ENCODE data around the gene BRMS1. TPM values are rescaled to one million over a fixed set of nuclear protein-coding genes. Genes with fewer than 3 reads are reported as not detected.
A peak's percentile ranks its signal among the peaks of the same experiment; 100 is the strongest.

BRMS1 gene
- total and polyA plus RNA-seq, 2 experiments from 2014 or later = 46.2 to 65.9 TPM

DNA sequence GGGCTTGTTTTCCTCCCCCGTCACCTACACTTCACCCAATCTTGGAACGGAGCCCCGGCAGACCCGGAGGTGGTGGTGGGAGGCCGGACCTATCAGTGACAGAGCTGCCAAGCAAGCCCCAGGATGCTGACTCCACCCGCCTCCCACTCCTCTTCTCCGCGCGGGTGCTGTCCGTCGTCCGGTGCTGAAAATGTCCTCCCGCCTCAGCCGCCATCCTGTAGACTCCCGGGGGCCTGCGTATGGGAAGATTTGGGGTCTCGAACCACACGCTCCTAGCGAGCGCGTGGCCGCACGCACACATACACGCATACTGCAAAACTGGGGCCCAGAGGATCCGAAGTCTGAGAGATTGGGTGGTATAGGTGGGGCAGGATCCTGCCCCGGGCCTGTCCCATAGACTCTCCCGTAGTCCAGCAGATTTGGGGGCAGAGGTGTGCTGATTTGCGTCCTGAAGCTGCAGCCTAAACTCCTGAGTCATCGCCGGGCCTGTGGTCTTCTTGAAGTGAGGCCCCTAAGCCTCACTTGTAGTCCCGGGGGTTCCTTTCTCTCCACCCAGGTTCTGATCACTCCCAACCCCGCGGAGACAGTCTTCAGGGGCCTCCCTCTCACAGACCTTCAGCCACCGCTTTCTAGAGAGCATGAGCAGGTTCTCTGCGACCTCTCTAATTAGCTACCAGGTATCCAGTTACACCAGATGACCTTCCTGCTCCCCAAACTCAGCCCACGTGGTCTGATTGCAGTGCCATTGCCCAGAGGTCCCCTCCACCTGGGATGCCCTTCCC lies 55.2 kb downstream of the BRMS1 start:
- 12 to 14% methylated on average over 33 to 35 of the region's 36 CpGs for WGBS, 2 experiments (ENCODE audit: low coverage in 1 of 2, low lambda C conversion rate in 2 of 2, missing lambda C conversion rate in 2 of 2)
- Histone ChIP-seq H3K36me3 (ENCODE audit: low read depth) (no peaks in the 10 kb centered on the region), H3F3A (ENCODE audit: insufficient read depth) (0 out of 2 replicates have a peak, but pooled peaks cover 10% of the 10 kb centered on the region), H2AFZ (peak overlapping the region; percentile 62), H4K20me1 (ENCODE audit: insufficient read depth) (no peaks in the 10 kb centered on the region), H3K79me2 (ENCODE audit: insufficient read depth) (peaks cover 39% of the 10 kb centered on the region), H3K4me3 (peak overlapping the region; percentile 95), H3K27ac (peak overlapping the region; percentile 99), H3K4me1 (ENCODE audit: insufficient read depth) (peaks cover 14% of the 10 kb centered on the region; the same call in 1 of the 2 replicates), H3K9me3 (ENCODE audit: low read depth) (no peaks in the 10 kb centered on the region), H3K27me3 (replicated peaks; ENCODE audit: insufficient read depth) (peaks cover 11% of the 10 kb centered on the region), H3K9me2 (ENCODE audit: insufficient read depth) (no peaks in the 10 kb centered on the region), H3K4me2 (ENCODE audit: unreplicated experiment) (peak overlapping the region; percentile 91), H3K9ac (peak overlapping the region; percentile 97)
- DNase-seq = peak; percentile 86
- in situ Hi-C loops (cut with MboI) = no loop called here
- TF ChIP-seq EZH2 (IDR thresholded peaks at IDR 0.05; ENCODE audit: insufficient read depth, poor library complexity, severe bottlenecking) = no peak
- TF ChIP-seq EZH2phosphoT487 (IDR thresholded peaks at IDR 0.05; ENCODE audit: insufficient read depth, low read depth) = no peak

DNA sequence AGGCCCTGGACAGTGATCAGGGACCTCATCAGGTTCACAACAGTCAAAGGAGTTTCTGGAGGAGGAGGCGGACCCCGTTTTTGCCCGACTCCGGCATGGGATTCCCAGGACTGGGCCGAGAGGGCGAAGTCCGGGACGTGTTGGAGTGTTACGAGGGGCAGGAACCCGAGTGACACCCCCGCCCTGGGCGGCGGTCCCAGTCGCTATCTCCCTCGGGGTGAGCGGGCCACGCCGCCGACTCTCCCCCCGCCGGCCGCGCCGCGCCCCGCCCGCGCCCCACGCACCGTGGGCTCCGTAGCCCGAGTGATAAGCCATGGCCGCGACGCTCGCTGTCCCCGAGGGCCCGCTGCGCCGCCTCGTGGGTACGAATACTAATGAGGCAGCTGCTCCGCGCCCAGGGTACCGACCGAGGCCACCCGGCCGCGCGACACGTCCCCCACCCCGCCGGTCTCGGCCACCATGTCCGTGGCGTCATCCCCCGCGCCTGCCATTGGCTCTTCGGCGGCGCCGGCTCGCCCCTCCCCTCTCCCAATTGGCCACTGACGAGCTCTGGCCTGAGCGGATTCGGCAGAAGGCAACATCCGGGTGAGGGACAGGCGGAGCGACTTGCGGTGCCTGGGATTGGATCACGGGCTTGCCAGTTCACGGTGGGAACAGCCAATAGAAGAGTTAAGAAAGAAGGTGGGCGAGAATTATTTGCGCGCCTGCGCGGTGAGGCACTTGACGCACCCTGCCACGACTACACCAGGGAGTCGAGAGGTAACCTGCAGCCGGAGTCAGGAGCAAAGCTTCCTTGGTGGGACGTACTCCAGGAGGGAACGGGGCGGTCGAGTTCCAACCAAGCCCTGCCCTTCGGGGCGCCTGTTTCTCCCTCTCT lies 56.0 kb downstream of the BRMS1 start, which contains the start of gene YIF1A:
YIF1A (minus strand) TSS at position 473 of the 877 bp plus-strand sequence; CDS start at position 315, 158 bp downstream.
- H4K20me1 ChIP-seq (ENCODE audit: insufficient read depth) = no peaks in the 10 kb centered on the region
- H3K4me3 ChIP-seq = peak within 1 kb of the TSS; percentile 95
- DNase-seq = peak; percentile 99
- H3K27me3 ChIP-seq (replicated peaks; ENCODE audit: insufficient read depth) = peaks cover 11% of the 10 kb centered on the region
- TF ChIP-seq EZH2 (IDR thresholded peaks at IDR 0.05; ENCODE audit: insufficient read depth, poor library complexity, severe bottlenecking) (no peak), EZH2phosphoT487 (IDR thresholded peaks at IDR 0.05; ENCODE audit: insufficient read depth, low read depth) (no peak)
- H3K36me3 ChIP-seq (ENCODE audit: low read depth) = no peaks in the 10 kb centered on the region
- H3K79me2 ChIP-seq (ENCODE audit: insufficient read depth) = peaks cover 41% of the 10 kb centered on the region
- 1 to 2% methylated on average over 62 to 64 of the region's 87 CpGs for WGBS, 2 experiments (ENCODE audit: low coverage in 1 of 2, low lambda C conversion rate in 2 of 2, missing lambda C conversion rate in 2 of 2)
- in situ Hi-C loops (cut with MboI) = no loop called here
- no peaks in the 10 kb centered on the region for H3K9me3 ChIP-seq (ENCODE audit: low read depth)
- no peaks in the 10 kb centered on the region for H3K9me2 ChIP-seq (ENCODE audit: insufficient read depth)
- peak within 1 kb of the TSS; percentile 97 for H3K9ac ChIP-seq
- H3F3A ChIP-seq (ENCODE audit: insufficient read depth) = 0 out of 2 replicates have a peak, but pooled peaks cover 10% of the 10 kb centered on the region
- peak within 1 kb of the TSS; percentile 97 for H3K4me2 ChIP-seq (ENCODE audit: unreplicated experiment)
- peaks cover 14% of the 10 kb centered on the region; the same call in 1 of the 2 replicates for H3K4me1 ChIP-seq (ENCODE audit: insufficient read depth)
- H3K27ac ChIP-seq = peak within 1 kb of the TSS; percentile 99
- H2AFZ ChIP-seq = peak within 1 kb of the TSS; percentile 62

DNA sequence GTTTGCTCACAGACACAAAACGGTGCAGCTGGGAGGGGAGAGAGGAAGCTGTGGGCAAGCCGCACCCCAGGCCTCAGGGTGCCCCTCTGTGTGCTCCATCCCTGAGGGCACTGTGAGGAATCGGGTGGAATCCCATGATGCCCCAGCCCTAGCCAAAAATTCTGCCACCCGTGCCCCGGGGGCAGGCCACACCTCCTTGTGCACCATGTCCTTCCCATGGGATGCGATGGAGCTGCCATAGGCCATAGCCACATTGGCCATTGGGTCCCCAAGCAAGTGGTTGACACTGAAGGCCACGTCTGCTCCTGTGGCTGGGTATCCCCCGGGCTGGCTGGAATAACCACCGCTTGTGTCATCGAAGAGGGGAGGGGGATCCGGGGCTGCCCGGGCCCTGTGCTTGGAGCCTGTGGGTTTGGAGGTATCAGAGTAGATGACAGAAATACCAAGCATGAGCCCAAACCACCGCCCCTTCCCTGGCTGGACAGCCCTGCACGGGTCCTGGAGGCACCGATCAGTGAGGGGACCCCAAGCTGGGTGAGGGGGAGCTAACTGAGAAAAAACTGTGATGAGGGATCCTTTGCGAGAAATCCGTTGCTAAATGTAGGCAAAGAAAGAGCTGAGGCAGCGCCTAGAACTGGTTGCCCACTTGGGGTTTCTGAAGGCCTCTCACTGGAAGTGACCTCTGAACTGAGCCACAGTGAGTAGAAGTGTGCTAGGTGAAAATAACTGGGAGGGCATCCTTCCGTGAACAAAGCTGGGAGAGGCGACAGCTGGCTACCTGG lies 56.8 kb downstream of the BRMS1 start:
- Histone ChIP-seq H3K27me3 (replicated peaks; ENCODE audit: insufficient read depth) (peaks cover 11% of the 10 kb centered on the region), H3K36me3 (ENCODE audit: low read depth) (no peaks in the 10 kb centered on the region), H3K4me1 (ENCODE audit: insufficient read depth) (peaks cover 14% of the 10 kb centered on the region; the same call in 1 of the 2 replicates), H2AFZ (peak overlapping the region; percentile 48), H3F3A (ENCODE audit: insufficient read depth) (peaks cover 15% of the 10 kb centered on the region; the same call in 1 of the 2 replicates), H3K4me3 (peak overlapping the region; percentile 95), H4K20me1 (ENCODE audit: insufficient read depth) (no peaks in the 10 kb centered on the region), H3K27ac (peak overlapping the region; percentile 99), H3K9ac (peak overlapping the region; percentile 97), H3K79me2 (ENCODE audit: insufficient read depth) (peaks cover 41% of the 10 kb centered on the region), H3K4me2 (ENCODE audit: unreplicated experiment) (peak overlapping the region; percentile 97), H3K9me3 (ENCODE audit: low read depth) (no peaks in the 10 kb centered on the region), H3K9me2 (ENCODE audit: insufficient read depth) (no peaks in the 10 kb centered on the region)
- 20 to 21% methylated on average over 20 of the region's 20 CpGs for WGBS, 2 experiments (ENCODE audit: low coverage in 1 of 2, low lambda C conversion rate in 2 of 2, missing lambda C conversion rate in 2 of 2)
- no peak for TF ChIP-seq EZH2phosphoT487 (IDR thresholded peaks at IDR 0.05; ENCODE audit: insufficient read depth, low read depth)
- no peak for TF ChIP-seq EZH2 (IDR thresholded peaks at IDR 0.05; ENCODE audit: insufficient read depth, poor library complexity, severe bottlenecking)
- in situ Hi-C loops (cut with MboI) = no loop called here
- DNase-seq = peak; percentile 56

Small RNA genes lying within 50 kb of the gene (small RNA-seq; reads per million reads assigned to genes)
- gene RF00017 (ENCODE audit: low read depth, low replicate concordance) (not detected), gene RNU1-84P (ENCODE audit: low read depth, low replicate concordance) (not detected)

Other genes with a start within 250 kb of the BRMS1 start
- gene KLC2, start 87.4 kb downstream of the BRMS1 start, total RNA-seq (2014; rRNA removed; shearing (Covaris generic)) = 21.9 and 25.5 TPM in 2 replicates
- gene KLC2, start 87.4 kb downstream of the BRMS1 start, polyA plus RNA-seq (2016; fragmentation: Nextera tagmentation; extraction: Ambion mirVana) = 17.1 and 19.7 TPM in 2 replicates
- 146 and 151 TPM in 2 replicates for gene RAB1B, start 76.5 kb downstream of the BRMS1 start, total RNA-seq (2014; rRNA removed; shearing (Covaris generic))
- 86.7 and 92.1 TPM in 2 replicates for gene RAB1B, start 76.5 kb downstream of the BRMS1 start, polyA plus RNA-seq (2016; fragmentation: Nextera tagmentation; extraction: Ambion mirVana)
- gene CNIH2, start 66.9 kb downstream of the BRMS1 start, total RNA-seq (2014; rRNA removed; shearing (Covaris generic)) = 1.4 TPM in 1 of 2 replicates, not detected in the other
- 0.39 and 0.50 TPM in 2 replicates for gene CNIH2, start 66.9 kb downstream of the BRMS1 start, polyA plus RNA-seq (2016; fragmentation: Nextera tagmentation; extraction: Ambion mirVana)
- gene YIF1A, start 56.0 kb downstream of the BRMS1 start, total RNA-seq (2014; rRNA removed; shearing (Covaris generic)) = 193 and 222 TPM in 2 replicates
- gene YIF1A, start 56.0 kb downstream of the BRMS1 start, polyA plus RNA-seq (2016; fragmentation: Nextera tagmentation; extraction: Ambion mirVana) = 259 and 284 TPM in 2 replicates
- gene TMEM151A, start 53.2 kb downstream of the BRMS1 start, total RNA-seq (2014; rRNA removed; shearing (Covaris generic)) = 0.54 TPM in 1 of 2 replicates, not detected in the other
- gene TMEM151A, start 53.2 kb downstream of the BRMS1 start, polyA plus RNA-seq (2016; fragmentation: Nextera tagmentation; extraction: Ambion mirVana) = 0.19 and 0.33 TPM in 2 replicates
- 212 and 230 TPM in 2 replicates for gene CD248, start 28.1 kb downstream of the BRMS1 start, total RNA-seq (2014; rRNA removed; shearing (Covaris generic))
- 616 and 629 TPM in 2 replicates for gene CD248, start 28.1 kb downstream of the BRMS1 start, polyA plus RNA-seq (2016; fragmentation: Nextera tagmentation; extraction: Ambion mirVana)
- 37.7 and 44.0 TPM in 2 replicates for gene RIN1, start 8.7 kb downstream of the BRMS1 start, total RNA-seq (2014; rRNA removed; shearing (Covaris generic))
- gene RIN1, start 8.7 kb downstream of the BRMS1 start, polyA plus RNA-seq (2016; fragmentation: Nextera tagmentation; extraction: Ambion mirVana) = 16.8 and 19.1 TPM in 2 replicates
- gene B4GAT1, start 2.5 kb upstream of the BRMS1 start, total RNA-seq (2014; rRNA removed; shearing (Covaris generic)) = 32.0 and 45.3 TPM in 2 replicates
- gene B4GAT1, start 2.5 kb upstream of the BRMS1 start, polyA plus RNA-seq (2016; fragmentation: Nextera tagmentation; extraction: Ambion mirVana) = 23.9 and 26.0 TPM in 2 replicates
- not detected in 2 replicates for gene SLC29A2, start 26.7 kb upstream of the BRMS1 start, total RNA-seq (2014; rRNA removed; shearing (Covaris generic))
- not detected in 2 replicates for gene SLC29A2, start 26.7 kb upstream of the BRMS1 start, polyA plus RNA-seq (2016; fragmentation: Nextera tagmentation; extraction: Ambion mirVana)
- not detected in 2 replicates for gene NPAS4, start 75.9 kb upstream of the BRMS1 start, total RNA-seq (2014; rRNA removed; shearing (Covaris generic))
- not detected in 2 replicates for gene NPAS4, start 75.9 kb upstream of the BRMS1 start, polyA plus RNA-seq (2016; fragmentation: Nextera tagmentation; extraction: Ambion mirVana)
- gene MRPL11, start 93.7 kb upstream of the BRMS1 start, total RNA-seq (2014; rRNA removed; shearing (Covaris generic)) = 36.7 and 53.5 TPM in 2 replicates
- 75.7 and 76.6 TPM in 2 replicates for gene MRPL11, start 93.7 kb upstream of the BRMS1 start, polyA plus RNA-seq (2016; fragmentation: Nextera tagmentation; extraction: Ambion mirVana)
- gene PELI3, start 121.8 kb upstream of the BRMS1 start, total RNA-seq (2014; rRNA removed; shearing (Covaris generic)) = 8.1 and 10.5 TPM in 2 replicates
- gene PELI3, start 121.8 kb upstream of the BRMS1 start, polyA plus RNA-seq (2016; fragmentation: Nextera tagmentation; extraction: Ambion mirVana) = 5.3 and 5.8 TPM in 2 replicates
- 50.8 and 64.1 TPM in 2 replicates for gene DPP3, start 135.3 kb upstream of the BRMS1 start, total RNA-seq (2014; rRNA removed; shearing (Covaris generic))
- gene DPP3, start 135.3 kb upstream of the BRMS1 start, polyA plus RNA-seq (2016; fragmentation: Nextera tagmentation; extraction: Ambion mirVana) = 33.5 and 34.7 TPM in 2 replicates
- 39.1 and 58.8 TPM in 2 replicates for gene BBS1, start 165.5 kb upstream of the BRMS1 start, total RNA-seq (2014; rRNA removed; shearing (Covaris generic))
- gene BBS1, start 165.5 kb upstream of the BRMS1 start, polyA plus RNA-seq (2016; fragmentation: Nextera tagmentation; extraction: Ambion mirVana) = 20.2 and 23.0 TPM in 2 replicates
- gene ZDHHC24, start 200.9 kb upstream of the BRMS1 start, total RNA-seq (2014; rRNA removed; shearing (Covaris generic)) = 20.8 and 27.3 TPM in 2 replicates
- 22.3 and 23.5 TPM in 2 replicates for gene ZDHHC24, start 200.9 kb upstream of the BRMS1 start, polyA plus RNA-seq (2016; fragmentation: Nextera tagmentation; extraction: Ambion mirVana)
- not detected in 2 replicates for gene ACTN3, start 201.8 kb upstream of the BRMS1 start, total RNA-seq (2014; rRNA removed; shearing (Covaris generic))
- gene ACTN3, start 201.8 kb upstream of the BRMS1 start, polyA plus RNA-seq (2016; fragmentation: Nextera tagmentation; extraction: Ambion mirVana) = not detected in 2 replicates
- 67.7 and 72.6 TPM in 2 replicates for gene CTSF, start 223.5 kb upstream of the BRMS1 start, total RNA-seq (2014; rRNA removed; shearing (Covaris generic))
- gene CTSF, start 223.5 kb upstream of the BRMS1 start, polyA plus RNA-seq (2016; fragmentation: Nextera tagmentation; extraction: Ambion mirVana) = 53.6 and 59.2 TPM in 2 replicates
- gene CCDC87, start 248.0 kb upstream of the BRMS1 start, total RNA-seq (2014; rRNA removed; shearing (Covaris generic)) = 0.11 and 0.13 TPM in 2 replicates
- gene CCDC87, start 248.0 kb upstream of the BRMS1 start, polyA plus RNA-seq (2016; fragmentation: Nextera tagmentation; extraction: Ambion mirVana) = 0.39 and 0.40 TPM in 2 replicates
- 28.0 and 29.5 TPM in 2 replicates for gene CCS, start 248.1 kb upstream of the BRMS1 start, total RNA-seq (2014; rRNA removed; shearing (Covaris generic))
- 44.1 and 44.2 TPM in 2 replicates for gene CCS, start 248.1 kb upstream of the BRMS1 start, polyA plus RNA-seq (2016; fragmentation: Nextera tagmentation; extraction: Ambion mirVana)